ENCODE results near the gene NPAS3. TPM values are rescaled to one million over a fixed set of nuclear protein-coding genes. Genes with fewer than 3 reads are reported as not detected.

The NPAS3 gene
- total and polyA plus RNA-seq, 8 donors, result 0.23 to 2.8 (median 1.4) TPM

- no peak overlapping the region for H3K27ac ChIP-seq
- intact Hi-C loops (cut with DNase I), result no loop called here
- no peak for FAIRE-seq
- H3K4me3 ChIP-seq, result no peak overlapping the region
- no peak for ATAC-seq
- no peaks in the 10 kb centered on the region for H3K4me1 ChIP-seq
- DNase-seq, result no peak
- H3K9me3 ChIP-seq, result no peaks in the 10 kb centered on the region
- TF ChIP-seq CTCF (IDR thresholded peaks at IDR 0.05), result no peak
- WGBS, 2 donors, result 57 to 63% methylated on average over 11 of the region's 11 CpGs
- H3K36me3 ChIP-seq, result no peaks in the 10 kb centered on the region
- no peaks in the 10 kb centered on the region for H3K27me3 ChIP-seq
Observed at GRCh38 chr14:33529787-33530757, 591.4 kb downstream of the NPAS3 start.

DNA sequence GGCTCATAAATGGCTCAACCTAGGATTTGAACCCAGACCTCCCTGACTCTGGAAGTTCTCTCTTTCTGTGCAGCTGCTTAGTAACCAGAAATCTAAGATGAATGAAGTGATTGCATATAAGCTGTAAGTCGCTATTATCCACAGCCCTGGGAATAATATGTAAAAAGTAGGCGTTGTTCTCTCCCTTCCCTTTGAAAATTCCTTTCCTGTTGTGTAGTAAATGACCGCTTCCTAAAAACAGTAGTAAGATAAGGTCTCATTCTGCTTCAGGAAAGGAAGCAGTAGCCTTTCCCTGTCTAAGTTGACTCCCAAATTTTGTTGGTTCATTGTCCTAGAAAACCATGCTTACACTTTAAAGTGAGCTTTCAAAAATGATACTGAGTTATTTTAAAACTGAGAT lies 593.9 kb downstream of the NPAS3 start:
- Histone ChIP-seq H3K36me3 (no peaks in the 10 kb centered on the region), H3K4me1 (no peaks in the 10 kb centered on the region), H3K4me3 (no peak overlapping the region), H3K9me3 (no peaks in the 10 kb centered on the region), H3K27ac (no peak overlapping the region), H3K27me3 (no peaks in the 10 kb centered on the region)
- 75 to 86% methylated on average over 3 of the region's 3 CpGs for WGBS, 2 donors
- no peak for ATAC-seq
- no peak for DNase-seq
- no peak for FAIRE-seq
- intact Hi-C loops (cut with DNase I), result no loop called here
- TF ChIP-seq CTCF (IDR thresholded peaks at IDR 0.05), result no peak

DNA sequence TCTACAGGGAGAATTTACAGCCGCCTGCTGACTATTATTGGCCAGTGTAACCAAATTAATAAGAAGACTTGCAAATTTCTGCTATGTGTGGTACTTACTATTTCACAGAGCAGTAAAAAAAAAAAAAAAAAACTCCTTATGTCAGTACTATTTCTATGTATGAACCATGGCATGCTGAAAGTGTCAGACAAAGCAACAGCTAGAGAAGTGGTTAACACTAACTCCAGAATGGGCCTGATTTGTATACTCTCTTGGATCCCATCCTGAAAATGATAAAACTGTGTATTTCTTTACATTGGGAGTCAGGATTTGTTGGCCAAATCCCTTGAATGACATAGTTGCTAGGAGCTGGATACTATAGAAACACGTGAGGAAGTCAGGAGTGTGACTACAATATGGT lies 595.4 kb downstream of the NPAS3 start:
- FAIRE-seq, result no peak

GRCh38 chr14:33534632-33535031 lies 596.0 kb downstream of the NPAS3 start:
- WGBS, 2 donors, result 75 to 80% methylated on average over 6 of the region's 6 CpGs
- FAIRE-seq (no peak), DNase-seq (no peak), ATAC-seq (no peak)
- Histone ChIP-seq H3K4me3 (no peak overlapping the region), H3K4me1 (no peaks in the 10 kb centered on the region), H3K27me3 (no peaks in the 10 kb centered on the region), H3K36me3 (no peaks in the 10 kb centered on the region), H3K9me3 (no peaks in the 10 kb centered on the region), H3K27ac (no peak overlapping the region)
- no peak for TF ChIP-seq CTCF (IDR thresholded peaks at IDR 0.05)
- intact Hi-C loops (cut with DNase I), result no loop called here

More for the DNA sequence above, 595.4 kb downstream of the NPAS3 start:
- no peak for TF ChIP-seq CTCF (IDR thresholded peaks at IDR 0.05)
- 80 to 83% methylated on average over 2 of the region's 2 CpGs for WGBS, 2 donors
- H3K4me3 ChIP-seq, result no peak overlapping the region
- no peaks in the 10 kb centered on the region for H3K36me3 ChIP-seq
- intact Hi-C loops (cut with DNase I), result no loop called here
- ATAC-seq, result no peak
- no peaks in the 10 kb centered on the region for H3K27me3 ChIP-seq
- H3K9me3 ChIP-seq, result no peaks in the 10 kb centered on the region
- no peak overlapping the region for H3K27ac ChIP-seq
- no peak for DNase-seq
- H3K4me1 ChIP-seq, result no peaks in the 10 kb centered on the region

- intact Hi-C loops (cut with DNase I), result no loop called here
- Histone ChIP-seq H3K9me3 (no peaks in the 10 kb centered on the region), H3K27ac (no peak overlapping the region), H3K4me3 (no peak overlapping the region), H3K27me3 (no peaks in the 10 kb centered on the region), H3K36me3 (no peaks in the 10 kb centered on the region), H3K4me1 (no peaks in the 10 kb centered on the region)
- WGBS, 2 donors, result 38 to 43% methylated on average over 3 of the region's 3 CpGs
- DNase-seq, result no peak
- ATAC-seq, result no peak
- no peak for FAIRE-seq
- TF ChIP-seq CTCF (IDR thresholded peaks at IDR 0.05), result no peak
Observed at GRCh38 chr14:33539918-33540357, 601.3 kb downstream of the NPAS3 start.

All from pancreas (tissue), 10 donors.